Muscle of leg (tissue), 11 donors: ENCODE results near the gene ARHGAP5. TPM values are rescaled to one million over a fixed set of nuclear protein-coding genes. Genes with fewer than 3 reads are reported as not detected.
"Not testable (repeated sequence)": the region's sequence is repeated elsewhere in the genome, so short reads cannot be mapped to it uniquely, and the experiment has no call there.

Experiments used
- DNase-seq: peaks from one replicate; pipeline ENCODE4 v3.0.0; 2013
- H3K27ac ChIP-seq: one replicate; pipeline ENCODE4 v1.5.1; 2013; ENCODE audit warnings: mild to moderate bottlenecking, low read length, control low read depth
- H3K27me3 ChIP-seq: one replicate; pipeline ENCODE4 v1.6.1; 2013; ENCODE audit warnings: low read length; ENCODE audit not compliant: control insufficient read depth, insufficient read depth
- H3K36me3 ChIP-seq: one replicate; pipeline ENCODE4 v1.6.1; 2013; ENCODE audit warnings: low read length; ENCODE audit not compliant: control insufficient read depth, insufficient read depth
- H3K4me1 ChIP-seq: one replicate; pipeline ENCODE4 v1.6.1; 2013; ENCODE audit warnings: low read length; ENCODE audit not compliant: control insufficient read depth, insufficient read depth
- H3K4me3 ChIP-seq: one replicate; pipeline ENCODE4 v1.5.1; 2013; ENCODE audit warnings: low read length, control low read depth
- H3K9me3 ChIP-seq: replicated peaks from 2 replicates; pipeline ENCODE4 v1.6.1; 2013; ENCODE audit warnings: low read depth, low read length; ENCODE audit not compliant: control insufficient read depth
- WGBS: methylation state at CpG from one replicate; pipeline ENCODE4 v1.1.5; 2013; ENCODE audit warnings: missing lambda C conversion rate; ENCODE audit not compliant: insufficient coverage; 5-methylcytosine and 5-hydroxymethylcytosine counted together
- polyA plus RNA-seq, 8 donors: library from polyadenylated mRNA; unstranded; fragments of 120-200 nt; gene quantifications; one replicate each; pipeline versions ENCODE4 v1.2.1 to v1.2.3, GENCODE V29; 2013; ENCODE audit warnings: inconsistent platforms in 1 of 8, low replicate concordance in 1 of 8; ENCODE audit not compliant: insufficient read length in 8 of 8, insufficient read depth in 1 of 8
- total RNA-seq: library from RNA; stranded (reverse); fragments of 120-200 nt; gene quantifications from one replicate; pipeline ENCODE4 v1.2.4, GENCODE V29; 2013

ARHGAP5 gene
- total and polyA plus RNA-seq, 9 donors = 23.9 to 131 (median 43.1) TPM

DNA sequence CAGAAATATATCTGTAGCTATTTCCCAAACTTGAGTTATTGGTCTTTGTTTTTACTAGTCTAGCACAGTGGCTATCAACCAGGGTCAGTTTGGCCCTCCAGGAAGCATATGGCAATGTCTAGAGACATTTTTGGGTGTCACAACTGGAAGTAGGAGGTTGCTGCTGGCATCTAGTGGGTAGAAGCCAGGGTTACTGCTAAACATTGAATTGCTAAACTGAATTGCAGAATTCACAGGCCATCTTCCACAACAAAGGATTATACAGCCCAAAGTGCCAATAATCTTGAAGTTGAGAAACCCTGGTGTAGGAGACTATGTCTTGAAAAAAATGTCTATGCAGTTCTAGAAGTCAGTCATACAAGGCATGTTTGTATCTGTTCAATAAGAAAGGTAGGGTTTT, 27.7 kb downstream of the ARHGAP5 start:
- Histone ChIP-seq H3K4me3 (no peak overlapping the region), H3K36me3 (peaks cover 6% of the 10 kb centered on the region), H3K27ac (no peak overlapping the region), H3K9me3 (no peaks in the 10 kb centered on the region), H3K27me3 (no peaks in the 10 kb centered on the region), H3K4me1 (no peaks in the 10 kb centered on the region)
- DNase-seq = no peak

DNA sequence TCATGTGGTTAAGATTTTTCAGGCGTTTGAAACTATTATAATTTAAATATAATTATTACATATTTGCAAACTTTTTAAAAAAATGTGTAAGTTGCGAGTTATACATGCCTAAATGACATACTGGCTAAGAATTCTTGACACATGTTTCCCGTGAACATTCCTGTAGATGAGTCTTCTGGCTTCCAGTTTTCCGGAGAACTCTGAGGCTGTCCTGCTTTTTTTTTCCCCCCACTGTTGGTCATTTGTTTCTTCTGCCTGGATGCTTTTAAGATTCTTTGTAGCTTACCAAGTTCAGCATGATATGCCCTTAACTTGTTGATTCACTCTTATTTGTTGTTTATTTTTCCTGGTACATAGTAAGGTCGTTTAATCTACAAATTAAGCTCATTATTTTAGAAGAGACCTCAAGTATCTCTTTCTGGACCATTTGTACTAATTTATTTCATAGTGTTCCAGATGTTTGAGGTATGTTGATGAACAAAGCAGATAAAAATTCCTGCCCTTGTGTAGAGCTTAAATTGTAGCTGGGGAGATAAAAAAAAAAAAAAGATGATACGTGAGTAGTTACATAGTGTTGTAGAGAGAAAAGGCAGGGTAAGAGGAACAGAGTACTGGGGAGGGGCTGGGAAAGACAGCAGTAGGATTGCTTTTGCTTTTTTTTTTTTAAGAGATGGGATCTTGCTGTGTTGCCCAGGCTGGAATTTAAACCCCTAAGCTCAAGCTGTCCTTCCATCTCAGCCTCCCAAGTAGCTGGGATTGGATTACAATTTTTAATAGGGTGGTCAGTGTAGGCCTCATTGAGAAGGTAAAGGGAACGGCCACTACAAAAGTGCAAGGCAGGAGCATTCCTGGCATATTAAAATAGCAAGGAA, 32.8 kb downstream of the ARHGAP5 start:
- no peak for DNase-seq
- Histone ChIP-seq H3K9me3 (no peaks in the 10 kb centered on the region), H3K4me1 (no peaks in the 10 kb centered on the region), H3K27ac (no peak overlapping the region), H3K27me3 (no peaks in the 10 kb centered on the region), H3K4me3 (no peak overlapping the region), H3K36me3 (peaks cover 3% of the 10 kb centered on the region)
- 43% methylated on average over 2 of the region's 7 CpGs for WGBS

DNA sequence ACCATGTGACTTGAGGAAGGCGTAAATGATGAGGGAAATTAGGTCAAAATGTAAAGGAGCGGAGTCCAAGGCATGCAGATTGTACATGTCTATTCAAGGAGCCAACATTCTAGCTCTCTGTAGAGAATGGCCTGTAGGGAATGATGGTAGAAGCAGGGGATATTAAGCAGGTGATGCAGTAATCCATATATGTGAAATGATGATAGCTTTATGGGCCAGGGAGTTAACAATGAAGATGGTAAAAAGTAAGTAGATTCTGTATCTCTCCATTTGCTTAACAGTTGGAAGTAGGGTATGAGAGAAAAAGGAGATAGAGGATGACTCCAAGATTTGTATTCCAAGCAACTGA, 33.4 kb downstream of the ARHGAP5 start:
- H3K4me3 ChIP-seq = no peak overlapping the region
- no peaks in the 10 kb centered on the region for H3K9me3 ChIP-seq
- H3K36me3 ChIP-seq = peaks cover 3% of the 10 kb centered on the region
- 96% methylated on average over 2 of the region's 2 CpGs for WGBS
- no peak overlapping the region for H3K27ac ChIP-seq
- no peaks in the 10 kb centered on the region for H3K27me3 ChIP-seq
- H3K4me1 ChIP-seq = no peaks in the 10 kb centered on the region
- DNase-seq = no peak

DNA sequence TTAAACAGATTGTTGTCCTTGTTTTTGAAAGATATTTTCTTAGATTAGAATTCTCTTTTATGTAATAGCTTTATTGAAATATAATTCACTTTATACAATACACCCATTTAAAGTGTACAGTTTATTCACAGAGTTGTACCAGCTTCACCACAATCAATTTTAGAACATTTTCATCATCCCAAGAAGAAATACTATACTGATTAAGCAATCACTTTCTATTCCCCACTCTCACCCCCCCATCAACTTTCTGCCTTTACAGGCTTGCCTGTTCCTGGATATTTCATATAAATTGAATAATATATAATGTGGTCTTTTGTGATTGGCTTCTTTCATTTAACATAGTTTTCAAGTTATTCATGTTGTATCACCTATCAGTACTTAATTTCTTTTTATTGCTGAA, 44.4 kb downstream of the ARHGAP5 start:
- no peak overlapping the region for H3K4me3 ChIP-seq
- no peak for DNase-seq
- H3K27ac ChIP-seq = no peak overlapping the region
- peaks cover 6% of the 10 kb centered on the region for H3K9me3 ChIP-seq
- peaks cover 4% of the 10 kb centered on the region for H3K36me3 ChIP-seq
- H3K27me3 ChIP-seq = no peaks in the 10 kb centered on the region
- no peaks in the 10 kb centered on the region for H3K4me1 ChIP-seq

DNA sequence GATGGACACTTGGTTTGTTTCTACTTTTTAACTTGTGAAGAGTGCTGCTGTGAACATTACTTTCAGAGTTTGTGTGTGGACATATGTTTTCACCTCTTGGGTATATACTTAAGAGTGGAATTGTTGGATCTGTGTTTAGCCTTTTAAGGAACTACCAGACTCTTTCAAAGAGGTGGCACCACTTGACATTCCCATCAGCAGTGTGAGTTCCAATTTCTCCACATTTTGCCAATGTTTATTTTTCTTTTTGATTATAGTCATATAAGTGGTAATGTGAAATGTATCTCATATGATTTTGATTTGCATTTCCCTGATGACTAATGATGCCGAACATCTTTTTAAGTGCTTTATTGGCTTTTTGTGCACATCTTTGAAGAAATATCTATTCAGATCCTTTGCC, 44.8 kb downstream of the ARHGAP5 start:
- H3K27ac ChIP-seq = no peak overlapping the region
- no peak overlapping the region for H3K4me3 ChIP-seq
- peaks cover 6% of the 10 kb centered on the region for H3K9me3 ChIP-seq
- no CpG with 5 or more reads among the region's 1 CpG for whole genome bisulfite sequencing
- H3K36me3 ChIP-seq = peaks cover 4% of the 10 kb centered on the region
- no peaks in the 10 kb centered on the region for H3K4me1 ChIP-seq
- DNase-seq = no peak
- no peaks in the 10 kb centered on the region for H3K27me3 ChIP-seq

DNA sequence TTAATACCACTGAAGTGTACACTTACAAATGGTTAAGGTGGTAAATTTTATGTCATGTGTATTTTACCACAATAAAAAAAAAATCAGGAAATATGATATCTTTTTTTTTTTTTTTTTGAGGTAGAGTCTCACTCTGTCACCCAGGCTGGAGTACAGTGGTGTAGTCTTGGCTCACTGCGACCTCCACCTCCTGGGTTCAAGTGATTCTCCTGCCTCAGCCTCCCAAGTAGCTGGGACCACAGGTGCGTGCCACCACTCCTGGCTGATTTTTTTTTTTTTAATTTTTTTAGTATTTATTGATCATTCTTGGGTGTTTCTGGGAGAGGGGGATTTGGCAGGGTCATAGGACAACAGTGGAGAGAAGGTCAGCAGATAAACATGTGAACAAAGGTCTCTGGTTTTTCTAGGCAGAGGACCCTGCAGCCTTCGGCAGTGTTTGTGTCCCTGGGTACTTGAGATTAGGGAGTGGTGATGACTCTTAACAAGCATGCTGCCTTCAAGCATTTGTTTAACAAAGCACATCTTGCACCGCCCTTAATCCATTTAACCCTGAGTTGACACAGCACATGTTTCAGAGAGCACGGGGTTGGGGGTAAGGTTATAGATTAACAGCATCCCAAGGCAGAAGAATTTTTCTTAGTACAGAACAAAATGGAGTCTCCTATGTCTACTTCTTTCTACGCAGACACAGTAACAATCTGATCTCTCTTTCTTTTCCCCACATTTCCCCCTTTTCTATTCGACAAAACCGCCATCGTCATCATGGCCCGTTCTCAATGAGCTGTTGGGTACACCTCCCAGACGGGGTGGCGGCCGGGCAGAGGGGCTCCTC, 50.0 kb downstream of the ARHGAP5 start:
- not testable (repeated sequence) for H3K4me3 ChIP-seq, H3K4me1 ChIP-seq, H3K27me3 ChIP-seq, H3K36me3 ChIP-seq, DNase-seq, H3K27ac ChIP-seq
- WGBS = 100% methylated on average over 3 of the region's 13 CpGs
- peaks cover 10% of the 10 kb centered on the region for H3K9me3 ChIP-seq

DNA sequence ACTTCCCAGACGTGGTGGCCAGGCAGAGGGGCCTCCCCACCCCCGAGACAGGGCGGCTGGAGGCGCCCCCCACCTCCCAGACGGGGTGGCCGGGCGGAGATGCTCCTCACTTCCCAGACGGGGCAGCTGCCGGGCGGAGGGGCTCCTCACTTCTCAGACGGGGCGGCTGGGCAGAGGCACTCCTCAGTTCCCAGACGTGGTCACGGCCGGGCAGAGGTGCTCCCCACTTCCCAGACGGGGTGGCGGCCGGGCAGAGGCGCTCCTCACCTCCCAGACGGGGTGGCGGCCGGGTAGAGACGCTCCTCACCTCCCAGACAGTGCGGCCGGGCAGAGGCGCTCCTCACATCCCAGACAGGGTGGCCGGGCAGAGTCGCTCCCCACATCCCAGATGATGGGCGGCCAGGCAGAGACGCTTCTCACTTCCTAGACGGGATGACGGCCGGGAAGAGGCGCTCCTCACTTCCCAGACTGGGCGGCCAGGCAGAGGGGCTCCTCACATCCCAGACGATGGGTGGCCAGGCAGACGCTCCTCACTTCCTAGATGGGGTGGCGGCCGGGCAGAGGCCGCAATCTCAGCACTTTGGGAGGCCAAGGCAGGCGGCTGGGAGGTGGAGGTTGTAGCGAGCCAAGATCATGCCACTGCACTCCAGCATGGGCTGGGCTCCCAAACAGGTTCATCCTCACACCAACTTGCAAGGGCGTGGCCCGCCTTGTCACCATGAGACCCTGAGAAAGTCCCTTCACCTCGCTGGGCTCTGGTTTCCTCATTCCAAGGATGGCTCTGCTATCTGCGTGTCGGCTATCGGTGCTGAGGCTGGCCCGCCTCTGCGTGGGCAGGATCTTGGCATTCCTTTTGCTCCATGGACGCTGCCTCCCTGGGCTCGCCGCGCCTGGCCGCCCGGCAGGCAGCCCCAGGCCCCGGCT, 50.9 kb downstream of the ARHGAP5 start:
- 97% methylated on average over 46 of the region's 57 CpGs for WGBS
- H3K9me3 ChIP-seq = peaks cover 10% of the 10 kb centered on the region
- not testable (repeated sequence) for H3K4me1 ChIP-seq, H3K36me3 ChIP-seq, H3K4me3 ChIP-seq, H3K27ac ChIP-seq, H3K27me3 ChIP-seq, DNase-seq

DNA sequence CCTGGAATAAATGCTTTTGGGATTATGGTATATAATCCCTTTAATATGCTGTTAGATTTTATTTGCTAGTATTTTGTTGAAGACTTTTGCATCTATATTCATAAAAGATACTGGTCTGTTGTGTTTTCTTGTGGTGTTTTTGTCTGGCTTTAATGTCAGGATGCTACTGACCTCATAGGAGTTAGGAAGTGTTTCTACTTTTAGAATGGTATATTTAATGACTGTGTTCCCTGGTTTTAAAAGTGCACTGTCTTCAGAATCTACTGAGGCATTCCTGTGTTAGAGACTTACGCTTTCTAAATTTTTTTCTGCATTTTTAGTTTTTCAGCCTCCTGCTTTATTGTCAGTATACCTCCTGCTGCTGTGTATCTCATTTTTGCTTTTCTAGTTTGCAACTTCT, 51.6 kb downstream of the ARHGAP5 start:
- no CpG with 5 or more reads among the region's 1 CpG for WGBS
- Histone ChIP-seq H3K27ac (peak overlapping the region; percentile 23), H3K4me1 (no peaks in the 10 kb centered on the region), H3K36me3 (peaks cover 7% of the 10 kb centered on the region), H3K4me3 (no peak overlapping the region), H3K27me3 (no peaks in the 10 kb centered on the region), H3K9me3 (peaks cover 10% of the 10 kb centered on the region)
- DNase-seq = no peak

DNA sequence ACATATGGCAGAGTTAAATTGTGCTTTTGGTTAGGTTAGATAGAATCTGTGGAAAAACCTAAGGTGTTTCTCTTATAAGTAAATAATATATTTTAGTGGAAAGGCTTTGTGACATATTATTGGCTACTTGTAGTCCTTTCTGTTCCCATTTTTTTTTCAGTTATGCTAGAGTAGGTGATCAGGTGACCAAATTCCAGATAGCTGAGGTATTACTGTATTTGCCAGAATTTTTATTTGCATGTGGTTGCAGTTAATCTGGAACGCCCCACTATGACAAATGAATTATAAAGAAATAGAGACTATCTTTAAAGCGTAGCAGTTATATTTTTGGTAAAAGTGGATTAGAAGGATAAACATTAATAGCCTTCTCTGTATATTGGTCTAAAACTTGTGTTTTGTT, 52.0 kb downstream of the ARHGAP5 start:
- H3K27me3 ChIP-seq = no peaks in the 10 kb centered on the region

DNA sequence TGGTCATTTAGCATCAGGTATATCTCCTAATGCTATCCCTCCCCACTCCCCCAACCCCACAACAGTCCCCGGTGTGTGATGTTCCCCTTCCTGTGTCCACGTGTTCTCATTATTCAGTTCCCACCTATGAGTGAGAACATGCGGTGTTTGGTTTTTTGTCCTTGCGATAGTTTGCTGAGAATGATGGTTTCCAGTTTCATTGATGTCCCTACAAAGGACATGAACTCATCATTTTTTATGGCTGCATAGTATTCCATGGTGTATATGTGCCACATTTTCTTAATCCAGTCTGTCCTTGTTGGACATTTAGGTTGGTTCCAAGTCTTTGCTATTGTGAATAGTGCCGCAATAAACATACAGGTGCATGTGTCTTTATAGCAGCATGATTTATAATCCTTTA, 54.6 kb downstream of the ARHGAP5 start:
- not testable (repeated sequence) for H3K27ac ChIP-seq, H3K4me3 ChIP-seq, DNase-seq, H3K4me1 ChIP-seq, H3K36me3 ChIP-seq, H3K27me3 ChIP-seq, H3K9me3 ChIP-seq
- WGBS = no CpG with 5 or more reads among the region's 5 CpGs

More for the DNA sequence above, 52.0 kb downstream of the ARHGAP5 start:
- Histone ChIP-seq H3K4me3 (no peak overlapping the region), H3K4me1 (no peaks in the 10 kb centered on the region), H3K27ac (peak overlapping the region; percentile 23), H3K36me3 (peaks cover 5% of the 10 kb centered on the region), H3K9me3 (peaks cover 10% of the 10 kb centered on the region)
- peak; percentile 75 for DNase-seq
- no CpG with 5 or more reads among the region's 2 CpGs for WGBS
